Glutamatergic neuron (in vitro differentiated cells): ENCODE measurements around the gene MINK1. TPM values are rescaled to one million over a fixed set of nuclear protein-coding genes. Genes with fewer than 3 reads are reported as not detected.

Experiments
- DNase-seq: peaks from one replicate; pipeline ENCODE4 v3.0.0; 2022
- H3K27ac Mint-ChIP-seq: one replicate; pipeline ENCODE4 v1.8.0; 2020; ENCODE audit warnings: mild to moderate bottlenecking, mixed read lengths, inconsistent platforms; ENCODE audit not compliant: unreplicated experiment
- H3K27me3 Mint-ChIP-seq: one replicate; pipeline ENCODE4 v1.8.0; 2020; ENCODE audit warnings: mild to moderate bottlenecking, moderate library complexity, mixed read lengths, inconsistent platforms; ENCODE audit not compliant: unreplicated experiment
- H3K36me3 Mint-ChIP-seq: one replicate; pipeline ENCODE4 v1.8.0; 2020; ENCODE audit warnings: mild to moderate bottlenecking, mixed read lengths, inconsistent platforms; ENCODE audit not compliant: unreplicated experiment
- H3K4me1 Mint-ChIP-seq: one replicate; pipeline ENCODE4 v1.8.0; 2020; ENCODE audit warnings: mild to moderate bottlenecking, low read depth, mixed read lengths, inconsistent platforms; ENCODE audit not compliant: unreplicated experiment
- H3K4me3 Mint-ChIP-seq: one replicate; pipeline ENCODE4 v1.8.0; 2020; ENCODE audit warnings: mild to moderate bottlenecking, mixed read lengths, inconsistent platforms; ENCODE audit not compliant: unreplicated experiment
- H3K9me3 Mint-ChIP-seq: one replicate; pipeline ENCODE4 v1.8.0; 2020; ENCODE audit warnings: mild to moderate bottlenecking, moderate library complexity, mixed read lengths, inconsistent platforms; ENCODE audit not compliant: unreplicated experiment
- total RNA-seq: library from RNA; stranded (reverse); fragmentation: NEBNext Ultra II Directional; extraction: Animal tissue kit (Norgen Biotek cat#: 25700); gene quantifications from one replicate; pipeline ENCODE4 v1.2.1, GENCODE V29; 2021; ENCODE audit not compliant: unreplicated experiment
- TF ChIP-seq, protein P1 (sequence below): fragments of 200-600 bp; sonication (generic); IDR thresholded peaks from one replicate; pipeline ENCODE4 v1.5.0; 2021; ENCODE audit not compliant: partially characterized antibody, unreplicated experiment

Gene MINK1
- total RNA-seq, 1 donor from 2014 or later, result 130 TPM

DNA sequence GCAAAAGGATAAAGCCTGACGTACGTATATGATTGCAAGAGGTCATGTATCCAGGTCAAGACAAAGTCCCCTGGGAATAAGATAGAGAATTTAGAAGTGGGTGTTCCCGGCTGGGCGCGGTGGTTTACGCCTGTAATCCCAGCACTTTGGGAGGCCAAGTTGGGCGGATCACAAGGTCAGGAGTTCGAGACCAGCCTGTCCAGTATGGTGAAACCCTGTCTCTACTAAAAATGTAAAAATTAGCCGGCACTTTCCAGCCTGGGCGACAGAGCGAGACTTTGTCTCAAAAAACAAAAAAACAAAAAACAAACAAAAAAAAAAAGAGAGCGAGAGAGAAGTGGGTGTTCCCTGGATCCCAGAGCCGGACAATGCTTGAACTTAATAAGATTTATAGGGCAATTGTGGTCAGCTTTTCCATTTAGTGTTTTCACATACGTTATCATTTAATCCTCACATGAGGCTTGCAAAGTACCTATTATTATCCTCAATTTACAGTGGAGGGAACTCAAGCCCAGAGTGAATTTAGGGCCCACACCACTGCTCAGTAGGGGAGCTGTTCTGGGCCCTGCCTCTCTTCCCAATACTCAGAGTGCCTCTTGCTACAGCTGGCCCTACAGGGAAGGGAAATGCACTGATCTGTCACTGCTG, 44.9 kb upstream of the MINK1 start:
- TF ChIP-seq, protein P1, sequence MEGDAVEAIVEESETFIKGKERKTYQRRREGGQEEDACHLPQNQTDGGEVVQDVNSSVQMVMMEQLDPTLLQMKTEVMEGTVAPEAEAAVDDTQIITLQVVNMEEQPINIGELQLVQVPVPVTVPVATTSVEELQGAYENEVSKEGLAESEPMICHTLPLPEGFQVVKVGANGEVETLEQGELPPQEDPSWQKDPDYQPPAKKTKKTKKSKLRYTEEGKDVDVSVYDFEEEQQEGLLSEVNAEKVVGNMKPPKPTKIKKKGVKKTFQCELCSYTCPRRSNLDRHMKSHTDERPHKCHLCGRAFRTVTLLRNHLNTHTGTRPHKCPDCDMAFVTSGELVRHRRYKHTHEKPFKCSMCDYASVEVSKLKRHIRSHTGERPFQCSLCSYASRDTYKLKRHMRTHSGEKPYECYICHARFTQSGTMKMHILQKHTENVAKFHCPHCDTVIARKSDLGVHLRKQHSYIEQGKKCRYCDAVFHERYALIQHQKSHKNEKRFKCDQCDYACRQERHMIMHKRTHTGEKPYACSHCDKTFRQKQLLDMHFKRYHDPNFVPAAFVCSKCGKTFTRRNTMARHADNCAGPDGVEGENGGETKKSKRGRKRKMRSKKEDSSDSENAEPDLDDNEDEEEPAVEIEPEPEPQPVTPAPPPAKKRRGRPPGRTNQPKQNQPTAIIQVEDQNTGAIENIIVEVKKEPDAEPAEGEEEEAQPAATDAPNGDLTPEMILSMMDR, result no peak
- Mint-ChIP-seq H3K36me3 (no peaks in the 10 kb centered on the region), H3K27me3 (peaks cover 7% of the 10 kb centered on the region), H3K27ac (peak overlapping the region; percentile 33), H3K9me3 (peaks cover 7% of the 10 kb centered on the region), H3K4me3 (peak overlapping the region; percentile 80), H3K4me1 (peaks cover 12% of the 10 kb centered on the region)
- no peak for DNase-seq

DNA sequence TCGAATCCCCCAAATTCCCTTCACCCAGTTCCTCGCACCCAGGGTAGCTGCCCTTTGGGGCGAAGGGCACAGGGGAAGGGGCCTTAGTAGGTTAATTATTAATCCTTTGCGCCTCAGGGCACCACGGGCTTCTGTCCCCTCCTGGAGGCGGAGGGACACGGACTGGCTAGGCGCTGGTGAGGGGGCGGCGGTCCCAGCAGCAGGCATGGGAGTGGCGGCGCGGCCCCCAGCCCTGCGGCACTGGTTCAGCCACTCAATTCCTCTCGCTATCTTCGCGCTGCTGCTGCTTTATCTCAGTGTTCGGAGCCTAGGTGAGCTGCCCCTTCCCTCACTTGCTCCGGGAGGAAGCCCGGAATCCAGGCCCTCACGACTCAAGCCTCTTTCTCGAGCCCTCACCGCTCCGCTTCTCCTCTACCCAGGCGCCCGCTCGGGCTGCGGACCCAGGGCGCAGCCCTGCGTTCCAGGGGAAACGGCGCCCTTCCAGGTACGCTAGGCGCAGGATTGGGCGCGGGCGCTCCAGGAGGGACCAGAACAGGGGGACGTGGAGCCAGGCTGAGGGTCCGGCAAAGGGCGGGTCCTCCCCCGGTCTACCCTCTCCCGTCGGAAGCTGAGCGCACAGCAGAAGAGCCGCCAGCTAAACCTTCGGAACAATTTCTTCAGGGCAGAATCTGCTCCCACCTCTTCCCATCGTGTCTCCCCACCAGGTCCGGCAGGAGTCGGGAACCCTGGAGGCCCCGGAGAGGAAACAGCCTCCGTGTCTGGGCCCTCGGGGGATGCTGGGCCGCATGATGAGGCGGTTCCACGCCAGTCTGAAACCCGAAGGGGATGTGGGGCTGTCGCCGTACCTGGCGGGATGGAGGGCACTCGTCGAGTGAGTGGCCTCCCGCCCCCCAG, 44.1 kb upstream of the MINK1 start, which contains the start of gene GLTPD2:
TSS of gene GLTPD2 (plus strand) at position 158 of the 894 bp plus-strand sequence. CDS start at position 206, 48 bp downstream.
- peak within 1 kb of the TSS; percentile 76 for H3K27ac Mint-ChIP-seq
- peak within 1 kb of the TSS; percentile 91 for H3K4me3 Mint-ChIP-seq
- peak; percentile 37 for DNase-seq
- peaks cover 10% of the 10 kb centered on the region for H3K27me3 Mint-ChIP-seq
- peaks cover 7% of the 10 kb centered on the region for H3K9me3 Mint-ChIP-seq
- peaks cover 12% of the 10 kb centered on the region for H3K4me1 Mint-ChIP-seq
- TF ChIP-seq, protein P1, result no peak
- no peaks in the 10 kb centered on the region for H3K36me3 Mint-ChIP-seq

DNA sequence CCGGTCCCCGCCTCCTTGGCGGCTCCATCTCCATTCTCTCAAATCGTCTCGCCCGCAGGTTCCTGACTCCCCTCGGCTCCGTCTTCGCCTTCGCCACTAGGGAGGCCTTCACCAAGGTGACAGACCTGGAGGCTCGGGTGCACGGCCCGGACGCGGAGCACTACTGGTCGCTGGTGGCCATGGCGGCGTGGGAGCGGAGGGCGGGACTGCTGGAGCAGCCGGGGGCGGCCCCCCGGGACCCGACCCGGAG, 43.5 kb upstream of the MINK1 start:
- peak overlapping the region; percentile 76 for H3K27ac Mint-ChIP-seq
- H3K27me3 Mint-ChIP-seq, result peaks cover 10% of the 10 kb centered on the region
- H3K4me3 Mint-ChIP-seq, result peak overlapping the region; percentile 91
- H3K9me3 Mint-ChIP-seq, result peaks cover 7% of the 10 kb centered on the region
- TF ChIP-seq, protein P1, result no peak
- DNase-seq, result no peak
- H3K4me1 Mint-ChIP-seq, result peaks cover 12% of the 10 kb centered on the region
- no peaks in the 10 kb centered on the region for H3K36me3 Mint-ChIP-seq

DNA sequence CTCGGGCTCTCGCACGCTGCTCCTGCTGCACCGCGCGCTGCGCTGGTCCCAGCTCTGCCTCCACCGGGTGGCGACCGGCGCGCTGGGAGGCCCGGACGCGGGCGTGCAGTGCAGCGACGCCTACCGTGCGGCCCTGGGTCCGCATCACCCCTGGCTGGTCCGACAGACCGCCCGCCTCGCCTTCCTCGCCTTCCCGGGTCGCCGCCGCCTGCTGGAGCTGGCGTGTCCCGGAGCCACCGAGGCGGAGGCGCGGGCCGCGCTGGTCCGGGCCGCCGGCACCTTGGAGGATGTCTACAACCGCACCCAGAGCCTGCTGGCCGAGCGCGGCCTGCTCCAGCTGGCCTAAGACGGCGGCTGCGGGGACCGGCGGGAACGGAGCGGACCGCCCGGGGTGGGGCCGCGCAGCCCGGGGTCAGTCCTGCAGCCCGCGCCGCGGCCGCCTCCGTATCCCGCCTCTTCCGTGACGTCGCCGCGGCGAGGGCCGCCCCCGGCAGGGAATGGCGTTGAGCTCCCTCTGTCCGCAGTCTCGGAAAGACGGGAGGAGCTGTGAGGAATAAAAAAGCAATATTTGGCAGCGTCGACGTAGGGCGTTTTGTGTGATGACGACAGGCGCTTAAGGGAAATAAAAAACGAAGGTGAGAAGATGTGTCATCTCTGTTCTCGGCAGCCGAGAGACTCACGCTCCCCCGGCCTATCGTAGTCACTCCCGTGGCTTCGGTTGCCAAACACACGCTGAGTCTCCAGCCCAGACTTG, 43.0 kb upstream of the MINK1 start:
- H3K4me3 Mint-ChIP-seq, result peak overlapping the region; percentile 91
- TF ChIP-seq, protein P1, result peak; percentile 80
- DNase-seq, result peak; percentile 91
- H3K27me3 Mint-ChIP-seq, result peaks cover 10% of the 10 kb centered on the region
- peaks cover 7% of the 10 kb centered on the region for H3K9me3 Mint-ChIP-seq
- H3K27ac Mint-ChIP-seq, result peak overlapping the region; percentile 90
- peaks cover 12% of the 10 kb centered on the region for H3K4me1 Mint-ChIP-seq
- no peaks in the 10 kb centered on the region for H3K36me3 Mint-ChIP-seq
